ENCODE results near the gene NPC2. TPM values are rescaled to one million over a fixed set of nuclear protein-coding genes. Genes with fewer than 3 reads are reported as not detected.
A peak's percentile ranks its signal among the peaks of the same experiment; 100 is the strongest.
"Not testable (repeated sequence)": the region's sequence is repeated elsewhere in the genome, so short reads cannot be mapped to it uniquely, and the experiment has no call there.

The NPC2 gene
- total and polyA plus RNA-seq, 9 of the 15 experiments (the other 6 are each of a cell fraction or from before 2014, with no cell fraction given) = 16.6 to 74.1 (median 32.6) TPM

DNA sequence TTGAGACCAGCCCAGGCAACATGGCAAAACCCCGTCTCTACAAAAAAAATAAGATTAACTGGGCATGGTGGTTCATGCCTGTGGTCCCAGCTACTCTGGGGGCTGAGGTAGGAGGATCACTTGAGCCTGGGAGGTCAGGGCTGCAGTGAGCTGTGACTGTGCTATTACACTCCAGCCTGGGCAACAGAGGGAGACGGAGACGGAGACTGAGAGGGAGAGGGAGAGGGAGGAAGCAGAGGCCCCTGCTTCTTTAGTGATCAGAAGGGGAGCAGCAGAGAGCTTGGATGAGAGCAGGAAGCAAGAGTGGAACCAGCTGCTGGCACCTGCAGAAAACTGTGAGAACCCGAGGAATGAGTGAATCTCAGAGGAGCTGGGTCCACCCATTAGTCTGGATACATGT is 46.4 kb upstream of the NPC2 start (continued):
- TF ChIP-seq, protein P1, sequence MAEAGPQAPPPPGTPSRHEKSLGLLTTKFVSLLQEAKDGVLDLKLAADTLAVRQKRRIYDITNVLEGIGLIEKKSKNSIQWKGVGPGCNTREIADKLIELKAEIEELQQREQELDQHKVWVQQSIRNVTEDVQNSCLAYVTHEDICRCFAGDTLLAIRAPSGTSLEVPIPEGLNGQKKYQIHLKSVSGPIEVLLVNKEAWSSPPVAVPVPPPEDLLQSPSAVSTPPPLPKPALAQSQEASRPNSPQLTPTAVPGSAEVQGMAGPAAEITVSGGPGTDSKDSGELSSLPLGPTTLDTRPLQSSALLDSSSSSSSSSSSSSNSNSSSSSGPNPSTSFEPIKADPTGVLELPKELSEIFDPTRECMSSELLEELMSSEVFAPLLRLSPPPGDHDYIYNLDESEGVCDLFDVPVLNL (CRISPR knock-in tag; IDR thresholded peaks at IDR 0.05; ENCODE audit: low read depth) = no peak

DNA sequence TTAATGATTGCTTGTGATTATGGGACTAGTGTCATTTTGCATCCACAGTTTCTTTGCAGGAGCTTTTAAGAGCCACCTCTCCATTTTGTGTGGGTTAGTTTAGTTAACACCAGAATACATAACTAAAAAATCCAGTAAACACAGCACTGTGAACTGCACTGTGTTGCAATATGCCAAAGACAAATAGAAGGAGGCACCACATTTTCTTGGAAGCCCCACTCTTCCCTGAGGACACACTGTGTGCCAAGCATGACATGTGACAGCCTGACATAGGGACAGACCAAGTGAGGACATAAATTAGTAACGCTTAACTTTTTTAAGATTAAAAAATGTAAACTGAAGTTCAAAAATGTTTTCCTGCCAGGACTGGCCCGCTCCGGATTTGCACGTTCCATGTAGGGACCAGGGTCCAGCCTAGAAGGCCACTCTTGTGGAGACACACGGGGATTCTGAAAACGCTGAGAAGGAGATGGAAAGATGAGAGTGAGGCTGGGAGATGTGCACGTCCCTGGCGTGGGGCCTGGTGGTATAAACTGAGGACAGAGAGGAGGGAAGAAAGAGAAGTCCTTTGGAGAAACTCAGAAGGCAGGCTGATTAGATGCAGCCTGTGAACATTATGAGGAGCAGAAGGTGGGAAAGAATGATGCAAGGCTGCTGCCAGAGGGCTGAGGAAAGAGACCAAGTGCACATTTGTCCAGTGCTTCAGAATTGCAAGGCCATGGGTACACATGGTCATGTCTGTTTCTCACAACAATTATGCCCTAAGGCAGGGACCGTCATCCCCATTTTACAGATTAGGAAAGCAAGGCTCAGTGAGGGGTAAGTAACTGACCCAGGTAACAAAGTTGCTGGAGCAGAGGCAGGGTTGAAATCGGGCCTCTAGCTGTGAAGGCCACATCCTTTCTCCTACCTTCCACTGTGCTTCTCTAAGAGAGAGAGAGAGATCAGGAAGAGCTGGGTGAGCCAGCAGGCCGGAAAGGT is 45.6 kb upstream of the NPC2 start:
- no peaks in the 10 kb centered on the region for H3K79me2 ChIP-seq (ENCODE audit: control insufficient read depth, insufficient read depth, low read length)
- no peak for FAIRE-seq
- no peak for DNase-seq (ENCODE audit: extremely low read depth in 1 of 4, low spot score in 3 of 4)
- TF ChIP-seq RBM25 (IDR thresholded peaks at IDR 0.05; ENCODE audit: low read depth, low read length, severe bottlenecking) (peak; percentile 55), KAT7 (CRISPR knock-in tag; IDR thresholded peaks at IDR 0.05; ENCODE audit: borderline replicate concordance) (no peak)
- H3K9me1 ChIP-seq (ENCODE audit: control insufficient read depth, insufficient read depth, low read length) = no peaks in the 10 kb centered on the region
- CTCF ChIA-PET (ENCODE audit: low intra/inter-chr PET ratio) = no interaction called here
- ATAC-seq = no peak
- no peaks in the 10 kb centered on the region for H3K4me1 ChIP-seq (replicated peaks in 1 of 2; ENCODE audit: control insufficient read depth in 2 of 2, insufficient read depth in 2 of 2, low read length in 2 of 2)
- no peak overlapping the region for H3K4me3 ChIP-seq
- H3K27ac ChIP-seq (ENCODE audit: extremely low read depth, low read depth, low read length) = no peak overlapping the region
- no peak overlapping the region for H2AFZ ChIP-seq (ENCODE audit: low read depth, low read length)
- WGBS (ENCODE audit: insufficient coverage, low coverage, missing lambda C conversion rate) = 4% methylated on average over 8 of the region's 11 CpGs
- H4K20me1 ChIP-seq (replicated peaks; ENCODE audit: control insufficient read depth, insufficient read depth, low read length) = no peaks in the 10 kb centered on the region
- no peaks in the 10 kb centered on the region for H3K9me3 ChIP-seq (replicated peaks; ENCODE audit: control insufficient read depth, insufficient read depth, low read depth, low read length)
- POLR2A ChIA-PET = no interaction called here
- BruUV-seq (replicated peaks) = no TSS peak
- H3K36me3 ChIP-seq (ENCODE audit: control insufficient read depth, insufficient read depth, low read length) = no peaks in the 10 kb centered on the region
- H3K4me2 ChIP-seq (ENCODE audit: insufficient read depth, low read length) = no peak overlapping the region
- peaks cover 6 to 36% of the 10 kb centered on the region in 2 experiments; a peak in 4 of 5 replicates for H3K27me3 ChIP-seq (ENCODE audit: control insufficient read depth in 2 of 2, insufficient read depth in 2 of 2, low read length in 2 of 2)
- intact Hi-C loops (cut with micrococcal nuclease) (no loop called here), in situ Hi-C loops (cut with MboI) (no loop called here)
- H3K9ac ChIP-seq (ENCODE audit: insufficient read depth in 1 of 2, low read depth in 2 of 2, low read length in 2 of 2) = no peak overlapping the region

DNA sequence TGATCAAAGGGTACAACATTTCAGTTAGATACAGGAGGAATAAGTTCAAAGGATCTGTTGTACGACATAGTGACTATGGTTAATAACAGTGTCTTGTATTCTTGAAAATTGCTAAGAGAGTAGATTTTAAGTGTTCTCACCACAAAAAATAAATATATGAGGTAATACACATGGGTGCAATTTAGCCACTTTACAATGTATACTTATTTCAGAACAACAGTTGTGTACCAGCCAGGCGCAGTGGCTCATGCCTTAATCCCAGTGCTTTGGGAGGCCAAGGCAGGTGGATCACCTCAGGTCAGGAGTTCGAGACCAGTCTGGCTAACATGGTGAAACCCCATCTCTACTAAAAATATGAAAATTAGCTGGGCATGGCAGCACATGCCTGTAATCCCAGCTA is 43.2 kb upstream of the NPC2 start:
- H3K4me1 ChIP-seq (replicated peaks in 1 of 2; ENCODE audit: control insufficient read depth in 2 of 2, insufficient read depth in 2 of 2, low read length in 2 of 2); CTCF ChIA-PET (ENCODE audit: low intra/inter-chr PET ratio); H3K27ac ChIP-seq (ENCODE audit: extremely low read depth, low read depth, low read length); POLR2A ChIA-PET; H2AFZ ChIP-seq (ENCODE audit: low read depth, low read length); H3K79me2 ChIP-seq (ENCODE audit: control insufficient read depth, insufficient read depth, low read length); H3K9me1 ChIP-seq (ENCODE audit: control insufficient read depth, insufficient read depth, low read length); in situ Hi-C loops (cut with MboI); intact Hi-C loops (cut with micrococcal nuclease); H3K9ac ChIP-seq (ENCODE audit: insufficient read depth in 1 of 2, low read depth in 2 of 2, low read length in 2 of 2); H4K20me1 ChIP-seq (replicated peaks; ENCODE audit: control insufficient read depth, insufficient read depth, low read length); DNase-seq (ENCODE audit: extremely low read depth in 1 of 4, low spot score in 3 of 4); H3K9me3 ChIP-seq (replicated peaks; ENCODE audit: control insufficient read depth, insufficient read depth, low read depth, low read length); BruUV-seq (replicated peaks); ATAC-seq; H3K36me3 ChIP-seq (ENCODE audit: control insufficient read depth, insufficient read depth, low read length); FAIRE-seq; H3K4me3 ChIP-seq; H3K4me2 ChIP-seq (ENCODE audit: insufficient read depth, low read length): not testable (repeated sequence)
- peaks cover 2 to 22% of the 10 kb centered on the region in 2 experiments; a peak in 3 of 5 replicates for H3K27me3 ChIP-seq (ENCODE audit: control insufficient read depth in 2 of 2, insufficient read depth in 2 of 2, low read length in 2 of 2)
- WGBS (ENCODE audit: insufficient coverage, low coverage, missing lambda C conversion rate) = 0% methylated on average over 3 of the region's 3 CpGs

All from K562 (cell line).